Stimulated activated CD4-positive, alpha-beta T cell treated with anti-CD3 and anti-CD28 coated beads, Interleukin-15, amount 100 ng/mL, for 48 hours (primary cell): ENCODE measurements around the gene INPP5A.

Experiments used
- DNase-seq, 2 donors: peaks; one replicate each; pipeline ENCODE4 v3.0.0-alpha.2; 2020; ENCODE audit warnings: low read depth in 2 of 2

The INPP5A gene

DNA sequence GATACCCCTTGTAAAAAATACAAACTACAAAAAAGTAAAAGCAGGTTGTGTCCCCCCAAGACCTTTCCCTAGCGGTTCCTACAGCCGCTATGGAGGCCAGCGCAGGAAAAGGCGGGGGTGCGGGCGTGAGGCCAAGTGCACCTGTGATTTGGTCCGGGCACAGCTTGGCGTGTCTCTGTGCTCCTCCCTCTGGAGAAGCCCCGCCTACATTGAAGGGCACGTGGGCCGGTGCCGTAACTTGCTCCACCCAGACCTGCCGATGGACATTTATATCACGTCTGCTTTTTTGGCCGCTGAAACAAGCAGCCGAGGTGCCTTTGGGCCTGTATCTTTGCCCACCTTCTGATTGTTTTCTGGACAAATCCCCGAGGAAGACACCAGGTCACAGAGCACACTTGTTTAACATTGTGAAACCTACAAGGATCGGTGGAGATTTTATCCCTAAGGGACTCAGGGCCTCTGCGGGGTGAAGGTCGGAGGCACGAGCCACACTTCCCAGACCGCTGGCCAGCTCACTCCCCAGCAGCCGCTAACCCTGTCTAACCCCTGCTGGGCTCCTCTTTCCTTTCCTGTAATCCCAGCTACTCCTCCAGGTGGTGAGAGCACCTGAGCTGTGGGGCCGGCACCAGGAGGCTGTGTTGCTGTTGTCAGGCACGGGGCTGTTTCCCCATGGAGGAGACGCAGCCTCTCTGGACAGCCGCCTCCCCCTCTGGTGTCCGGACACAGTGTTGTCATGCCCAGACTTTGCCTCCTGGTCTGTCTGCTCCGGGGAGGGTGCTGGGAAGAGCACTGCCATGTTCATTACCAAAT lies 18.8 kb upstream of the INPP5A start:
- no peak for DNase-seq

DNA sequence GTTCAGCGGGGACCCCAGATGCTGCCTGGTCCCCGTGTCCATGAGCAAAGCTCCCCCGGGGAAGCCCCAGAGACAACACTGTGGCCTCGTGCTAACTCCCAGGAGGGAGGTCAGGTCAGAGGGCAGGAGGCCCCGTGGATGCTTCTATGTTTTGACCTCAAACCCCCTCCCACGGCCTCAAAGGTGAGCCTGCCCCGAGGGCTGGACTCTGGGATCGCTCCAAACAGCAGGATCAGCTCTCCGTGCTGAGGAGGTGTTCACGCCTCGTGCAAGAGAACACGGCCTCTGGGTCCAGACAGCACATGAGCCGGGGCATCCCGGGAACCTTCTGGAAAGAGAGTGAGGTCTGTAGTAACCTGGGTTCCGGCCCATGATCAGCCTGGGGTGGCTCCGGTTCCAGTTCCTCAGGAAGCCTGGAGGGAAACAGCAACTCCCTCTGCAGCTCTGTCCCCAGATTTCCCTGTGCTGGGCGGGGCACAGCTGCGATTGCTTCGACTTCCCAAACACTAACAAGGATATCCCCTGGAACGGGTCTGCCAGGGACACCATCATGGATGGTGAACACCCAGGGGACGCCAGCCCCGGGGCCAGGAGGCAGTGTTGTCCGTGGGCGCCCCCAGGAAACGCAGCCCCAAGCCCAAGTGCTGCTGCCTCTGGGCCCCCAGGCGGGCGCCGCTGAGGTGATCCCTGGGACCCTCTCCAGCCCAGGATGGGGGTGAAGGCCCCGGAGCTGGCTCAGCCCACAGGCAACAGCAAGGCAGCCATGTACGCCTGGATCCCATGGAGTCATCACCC lies 18.0 kb upstream of the INPP5A start:
- DNase-seq, result no peak

DNA sequence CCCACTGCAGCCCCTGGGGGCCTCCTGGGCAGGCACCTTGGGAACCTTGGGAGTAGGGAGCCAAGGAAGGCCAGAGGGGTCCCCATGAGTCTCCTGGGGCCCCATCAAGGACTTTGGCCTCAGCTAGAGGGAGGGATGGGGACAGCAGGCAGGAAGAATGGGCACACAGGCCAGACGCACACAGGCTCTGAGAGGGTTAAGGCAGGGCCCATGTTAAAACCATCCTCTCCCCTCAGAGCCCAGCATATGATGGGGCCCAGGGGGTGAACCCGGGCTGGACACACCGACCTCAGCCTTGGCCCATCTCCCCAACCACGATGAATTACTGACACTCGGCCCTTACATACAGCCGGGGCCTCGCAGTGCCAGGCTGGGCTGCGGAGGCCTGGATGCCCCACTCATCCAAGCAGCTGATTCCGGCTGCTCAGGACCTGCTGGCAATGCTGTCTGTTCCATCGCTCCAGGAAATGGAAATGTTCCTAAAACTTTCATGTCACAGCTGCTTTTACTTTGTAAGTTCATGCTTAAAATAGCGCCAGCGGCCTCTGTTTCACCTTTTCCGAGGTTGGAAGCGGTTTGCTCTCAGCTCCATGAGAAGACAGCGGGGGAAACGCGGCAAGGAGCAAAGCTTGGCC lies 17.3 kb upstream of the INPP5A start:
- DNase-seq, result no peak

DNA sequence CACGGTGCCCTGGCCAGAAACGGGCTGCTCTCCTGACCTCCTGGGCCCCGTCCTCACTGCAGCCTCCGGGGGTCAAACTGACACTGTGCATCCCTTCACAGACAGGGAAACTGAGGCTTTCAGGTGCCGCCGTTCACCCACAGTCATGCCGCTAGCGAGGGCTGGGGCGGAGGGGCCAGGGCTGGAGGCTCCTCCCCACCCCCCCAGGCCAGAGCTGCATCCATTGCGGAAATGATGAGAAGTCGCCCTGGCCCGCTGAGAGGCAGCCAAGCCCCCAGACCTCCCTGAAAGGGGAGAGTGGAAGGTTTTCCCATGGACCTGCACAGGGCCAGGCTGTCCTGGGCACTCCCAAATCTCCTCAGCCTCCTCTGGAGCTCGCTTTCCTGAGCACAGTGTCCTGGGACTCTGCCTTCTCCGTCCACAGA lies 16.5 kb upstream of the INPP5A start:
- DNase-seq, result no peak

DNA sequence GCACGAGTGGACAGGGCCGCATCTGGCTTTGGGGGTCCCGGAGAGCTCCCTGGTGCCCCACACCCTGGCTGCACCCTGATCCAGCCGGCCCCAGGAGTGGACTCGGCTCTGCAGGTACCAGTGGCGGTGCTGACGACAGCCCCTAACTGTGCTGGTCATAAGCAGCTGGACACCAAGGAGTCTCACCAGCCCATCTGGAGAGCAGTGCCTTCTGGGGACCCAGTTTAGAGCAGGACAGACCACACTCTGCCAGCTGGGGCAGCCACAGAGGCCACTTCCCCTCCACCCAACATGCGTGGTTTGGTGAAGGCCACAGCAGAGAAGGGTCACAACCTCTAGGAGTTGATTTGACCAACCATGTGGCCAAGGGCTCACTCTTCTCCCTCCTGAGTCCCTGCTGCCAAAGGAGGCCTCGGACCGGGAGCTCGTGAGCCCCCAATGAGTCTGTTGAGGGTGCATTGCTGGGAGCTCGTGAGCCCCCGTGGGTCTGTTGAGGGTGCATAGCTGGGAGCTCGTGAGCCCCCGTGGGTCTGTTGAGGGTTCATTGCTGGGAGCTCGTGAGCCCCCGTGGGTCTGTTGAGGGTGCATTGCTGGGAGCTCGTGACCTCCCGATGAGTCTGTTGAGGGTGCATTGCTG lies 16.0 kb upstream of the INPP5A start:
- no peak for DNase-seq

DNA sequence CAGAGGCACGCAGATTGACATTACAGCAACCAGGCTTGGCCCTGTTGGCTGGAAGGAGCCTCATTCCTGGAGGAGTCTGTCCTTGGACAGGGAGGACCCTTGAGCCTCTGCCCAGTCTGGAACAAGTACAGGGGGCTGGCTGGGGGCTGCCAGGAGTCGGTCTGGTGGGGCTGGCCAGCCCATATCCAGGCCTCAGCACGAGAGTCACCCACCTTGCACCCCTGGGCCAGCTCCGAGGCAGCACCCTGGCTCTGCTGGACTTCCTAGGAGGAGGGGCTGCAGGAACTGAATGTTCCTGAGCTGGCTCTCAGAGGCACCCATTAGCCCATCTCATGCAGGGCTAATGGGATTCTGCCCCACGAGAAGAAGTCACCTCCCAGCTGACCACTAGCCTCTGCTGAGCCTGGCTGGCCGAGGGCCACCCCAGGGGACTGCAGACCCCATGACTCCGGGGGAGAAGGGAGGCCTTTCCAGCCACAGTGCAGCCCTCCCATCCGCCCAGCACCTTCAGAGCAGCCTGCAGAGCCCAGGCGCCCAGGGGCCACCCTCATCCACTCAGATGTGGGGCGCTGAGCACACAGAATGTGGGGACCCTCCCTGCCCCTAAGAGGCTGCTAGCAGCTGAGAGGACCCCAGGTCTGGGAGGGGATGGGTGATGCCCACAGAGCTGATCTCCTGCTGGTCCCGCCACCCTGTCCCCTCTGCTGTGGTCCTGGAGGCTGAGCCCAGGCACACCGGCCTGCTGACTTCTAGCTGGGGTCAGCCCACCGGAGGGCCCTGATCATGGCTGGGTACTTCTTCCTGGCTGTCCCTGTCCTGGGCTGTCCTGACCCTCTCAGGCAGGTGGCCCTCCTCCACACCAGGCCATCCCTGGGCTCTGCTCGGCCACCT lies 14.8 kb upstream of the INPP5A start:
- DNase-seq, result no peak

DNA sequence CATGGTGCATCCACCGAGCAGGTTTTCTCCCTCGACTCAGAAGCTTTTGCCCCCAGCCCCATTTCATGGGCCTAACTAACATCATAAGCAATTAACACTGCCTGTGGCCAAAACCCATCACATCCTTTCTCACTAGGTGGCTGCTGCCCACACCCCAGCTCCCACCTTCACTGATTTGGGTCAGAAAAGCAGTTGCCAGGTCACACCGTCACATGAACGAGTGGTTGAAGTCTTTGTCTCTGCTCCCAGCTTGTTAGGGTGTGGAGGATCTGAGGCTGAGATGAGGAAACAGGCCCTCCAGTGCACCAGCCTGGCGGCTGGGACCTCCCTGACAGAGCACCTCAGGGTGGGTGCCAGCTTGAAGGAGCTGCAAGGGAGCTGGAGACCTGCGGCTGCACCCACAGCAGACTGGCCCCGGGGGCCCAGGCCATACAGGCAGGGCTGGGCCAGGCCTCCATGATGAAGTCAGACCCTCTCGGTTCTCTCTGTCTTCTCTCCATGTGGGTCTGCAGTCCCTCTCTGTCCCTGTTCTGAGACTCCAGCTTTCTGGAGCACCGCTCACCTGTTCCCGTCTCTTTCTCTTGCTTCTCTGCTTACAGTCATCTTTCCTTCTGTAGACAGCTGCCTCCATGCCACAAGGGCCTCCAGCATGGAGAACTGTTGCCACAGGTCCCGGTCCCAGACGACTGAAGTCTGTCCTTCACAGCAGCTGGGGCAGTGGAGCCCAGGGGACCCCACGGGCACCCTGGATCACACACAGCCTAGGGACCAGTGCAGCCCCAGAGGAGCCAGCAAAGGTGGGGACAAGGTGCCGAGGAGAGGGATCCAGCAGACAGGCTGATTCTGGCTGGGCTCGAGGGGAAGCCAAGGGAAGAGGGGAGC lies 13.8 kb upstream of the INPP5A start:
- DNase-seq, result no peak

DNA sequence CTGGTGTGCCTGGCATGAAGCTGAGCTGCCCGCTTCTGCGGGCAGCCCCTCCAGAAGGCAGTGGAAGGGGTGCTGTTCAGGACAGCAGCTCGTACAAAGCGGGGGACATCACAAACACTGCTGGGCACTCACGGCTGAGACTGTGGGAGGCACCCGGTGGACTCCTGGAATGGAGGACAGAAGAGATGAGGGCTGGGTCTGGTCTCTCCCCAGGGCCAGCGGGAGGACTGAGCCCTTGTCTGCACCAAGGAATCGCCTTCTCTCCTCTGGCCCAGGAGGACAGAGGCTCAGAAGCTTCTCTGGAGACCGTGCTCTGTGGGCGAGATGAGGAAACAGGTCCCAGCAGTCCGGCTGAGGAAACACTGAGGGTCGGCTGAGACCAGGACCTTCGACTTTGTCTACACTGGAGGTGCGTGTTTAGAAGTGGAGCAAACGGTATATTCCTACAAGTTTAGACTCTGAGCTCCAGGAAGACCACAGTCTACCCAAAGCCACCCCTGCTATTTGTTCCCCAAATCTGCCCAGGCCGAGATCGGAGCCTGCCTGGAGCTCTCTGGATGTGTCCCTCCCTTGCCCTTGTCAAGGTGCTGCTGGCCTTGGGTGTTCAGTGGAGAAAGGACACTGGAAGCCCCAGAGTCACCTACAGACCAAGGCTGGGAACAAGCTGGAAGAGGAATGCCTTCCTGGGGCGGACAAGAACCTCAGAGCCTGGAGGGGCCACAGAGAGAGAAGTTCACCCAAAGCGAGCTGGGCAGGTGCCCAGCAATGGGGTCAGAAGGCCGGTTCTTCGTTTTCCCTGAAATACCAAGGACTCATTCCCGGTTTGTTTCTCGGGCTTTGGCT lies 12.9 kb upstream of the INPP5A start:
- DNase-seq, result no peak

DNA sequence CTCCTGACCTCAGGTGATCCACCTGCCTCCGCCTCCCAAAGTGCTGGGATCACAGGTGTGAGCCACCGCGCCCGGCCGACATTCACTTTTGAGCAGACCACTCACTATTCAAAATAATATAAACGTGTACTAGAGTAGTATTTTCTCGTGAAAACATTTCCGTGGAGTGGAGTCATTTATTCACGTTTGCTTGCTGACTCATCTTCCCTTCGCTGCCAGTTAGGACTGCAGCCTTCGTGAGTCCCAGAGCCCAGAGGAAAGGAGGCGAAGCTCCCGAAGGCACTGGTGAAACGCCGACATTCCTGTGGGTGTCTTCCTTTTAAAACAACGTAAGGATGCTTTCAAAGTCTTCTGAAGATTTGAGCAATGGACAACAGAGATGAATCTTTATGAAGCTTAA lies 10.9 kb upstream of the INPP5A start:
- no peak for DNase-seq

DNA sequence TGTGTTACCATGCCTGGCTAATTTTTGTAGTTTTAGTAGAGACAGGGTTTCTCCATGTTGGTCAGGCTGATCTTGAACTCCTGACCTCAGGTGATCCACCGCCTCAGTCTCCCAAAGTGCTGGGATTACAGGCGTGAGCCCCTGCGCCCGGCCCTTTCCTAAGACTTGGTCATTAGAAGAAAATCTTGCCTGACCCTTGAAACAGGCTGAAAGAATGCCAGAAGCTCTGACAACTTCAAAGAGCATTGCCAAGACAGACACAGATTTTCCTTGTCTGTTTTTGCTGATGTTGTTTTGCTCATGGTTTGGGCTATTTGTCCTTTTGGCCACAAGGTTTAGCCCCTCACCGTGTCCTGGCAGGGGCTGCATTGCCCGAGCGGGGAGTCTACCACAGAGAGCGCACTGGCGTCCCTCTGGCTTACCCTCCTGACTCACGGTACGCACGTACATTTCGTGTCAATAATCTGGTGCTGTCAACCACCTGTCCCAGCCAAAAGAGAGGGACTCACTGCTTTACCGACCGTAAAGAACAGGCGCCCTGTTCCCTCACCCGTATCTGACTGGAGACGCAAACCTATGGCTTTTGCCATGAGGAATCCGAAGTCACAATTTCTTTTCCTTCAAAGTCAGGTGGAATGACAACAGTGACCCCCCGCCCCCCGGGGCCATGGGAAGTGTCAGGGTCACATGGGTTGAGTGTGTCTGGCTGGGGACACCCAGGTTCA lies 10.1 kb upstream of the INPP5A start:
- no peak for DNase-seq

DNA sequence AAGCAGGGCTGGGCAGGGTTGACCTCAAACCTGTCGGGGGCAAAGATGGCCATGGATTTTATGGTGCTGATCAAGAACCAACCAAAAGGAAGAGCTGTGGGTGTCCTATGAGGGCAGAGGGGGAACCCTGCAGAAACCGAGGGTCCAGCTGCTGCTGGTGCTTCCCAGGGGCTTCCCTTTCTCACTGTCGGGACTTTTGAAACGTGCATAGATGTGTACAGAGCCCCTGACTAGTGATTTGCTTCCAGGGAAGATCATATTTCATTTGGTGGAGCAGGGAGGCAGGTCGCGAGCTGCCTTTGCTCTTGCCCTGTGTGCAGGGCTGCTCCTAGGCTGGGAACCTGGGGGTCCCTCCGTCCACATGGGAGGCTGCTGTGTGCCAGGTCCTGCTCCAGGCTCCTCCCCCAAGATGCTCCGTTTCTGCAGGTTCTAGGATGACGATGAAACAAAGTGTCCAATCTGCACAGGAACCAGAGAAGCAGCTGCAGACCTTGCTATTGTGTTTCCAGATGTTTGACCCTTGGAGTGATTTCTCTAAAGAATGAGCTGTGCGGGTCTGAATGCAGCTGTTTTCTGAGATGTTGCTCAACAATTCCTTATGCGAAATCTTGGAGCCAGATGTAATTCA lies 9.4 kb upstream of the INPP5A start:
- no peak for DNase-seq

DNA sequence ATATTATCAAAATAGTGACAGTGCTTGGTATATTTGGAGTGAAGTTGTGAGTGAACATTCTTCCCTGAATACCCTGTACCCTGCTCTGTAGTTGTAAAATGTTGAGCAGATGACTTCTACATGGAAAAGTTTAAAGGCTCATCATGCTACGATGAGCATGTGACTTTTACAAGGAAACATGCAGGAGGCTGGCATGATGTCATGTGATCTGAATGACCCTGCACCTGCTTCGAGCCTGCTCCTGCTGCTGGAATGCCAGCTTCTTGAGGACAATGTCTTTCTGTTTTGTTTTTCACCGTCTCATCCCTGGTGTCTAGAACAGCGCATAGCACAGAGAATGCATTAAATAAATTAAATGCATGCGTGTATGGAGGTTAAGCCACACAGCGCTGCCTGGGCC lies 5.4 kb upstream of the INPP5A start:
- DNase-seq, result no peak

DNA sequence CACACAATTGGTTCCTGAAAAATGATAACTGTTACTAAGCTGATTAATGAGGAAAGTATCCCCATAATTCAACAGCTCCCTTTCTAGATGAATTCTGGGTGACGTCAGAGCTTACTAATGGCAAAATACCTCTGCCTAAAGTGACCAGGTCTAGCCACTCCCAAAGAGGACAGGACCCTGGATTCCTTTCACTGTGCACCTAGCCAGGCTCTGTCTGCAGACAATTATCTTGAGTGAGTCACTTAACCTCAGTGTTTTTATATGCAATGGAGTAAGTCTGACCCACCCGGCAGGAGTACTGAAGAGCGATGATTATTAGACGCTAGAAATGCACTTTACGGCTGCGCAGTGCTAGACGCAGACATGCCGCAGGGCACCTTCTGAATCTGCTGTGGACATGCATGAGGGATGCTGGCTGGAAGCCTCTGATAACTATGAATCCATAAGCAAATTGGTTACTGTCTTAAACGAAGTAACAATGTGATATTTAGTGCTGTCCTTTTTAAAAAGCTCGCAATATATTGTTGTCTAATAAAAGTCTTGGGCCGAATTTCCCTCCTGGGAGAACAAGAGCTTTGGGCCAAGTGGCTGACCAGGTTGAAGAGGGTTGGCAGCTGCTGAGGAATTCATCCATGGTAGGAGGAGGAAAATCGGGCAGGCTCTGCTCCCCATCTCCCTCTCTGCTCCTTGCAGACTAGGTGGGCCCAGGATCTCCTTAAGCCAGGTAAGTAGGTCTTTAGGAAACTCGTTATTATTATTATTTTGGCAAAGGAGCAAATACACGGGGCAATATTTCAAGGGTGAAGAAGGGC lies 4.6 kb upstream of the INPP5A start:
- no peak for DNase-seq

DNA sequence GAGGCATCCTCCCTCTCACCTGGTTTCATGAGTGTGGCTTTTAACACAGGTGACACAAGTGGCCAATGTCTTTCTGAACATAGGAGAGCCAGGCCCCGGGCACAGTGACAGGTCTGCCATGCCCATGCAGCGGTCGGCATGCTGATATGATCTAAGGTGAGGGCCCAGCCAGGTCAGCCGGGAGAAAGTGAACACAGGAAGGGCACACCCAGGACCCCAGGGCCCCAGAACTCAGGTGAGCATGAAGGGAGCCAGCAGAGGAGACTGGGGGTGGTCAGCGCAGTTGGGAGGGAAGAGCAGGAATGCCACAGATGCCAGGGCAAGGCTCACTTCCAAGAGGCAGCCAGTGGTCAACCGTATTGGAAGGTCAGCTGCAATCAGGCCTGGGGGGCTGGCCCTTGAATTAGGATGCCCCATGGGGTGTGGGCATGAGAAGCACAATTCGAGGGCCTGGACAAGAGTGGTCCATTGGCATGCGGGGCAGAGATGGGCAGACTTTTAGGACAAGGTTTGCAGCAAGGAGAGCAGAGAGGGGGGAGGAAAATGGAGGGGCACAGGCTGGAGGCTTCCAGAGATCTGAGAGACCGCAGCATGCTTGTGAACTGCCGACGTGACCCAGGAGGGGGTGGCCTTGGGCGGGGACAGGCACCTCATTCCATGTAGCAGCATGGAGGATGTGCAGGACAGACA lies 3.9 kb upstream of the INPP5A start:
- DNase-seq, result no peak

DNA sequence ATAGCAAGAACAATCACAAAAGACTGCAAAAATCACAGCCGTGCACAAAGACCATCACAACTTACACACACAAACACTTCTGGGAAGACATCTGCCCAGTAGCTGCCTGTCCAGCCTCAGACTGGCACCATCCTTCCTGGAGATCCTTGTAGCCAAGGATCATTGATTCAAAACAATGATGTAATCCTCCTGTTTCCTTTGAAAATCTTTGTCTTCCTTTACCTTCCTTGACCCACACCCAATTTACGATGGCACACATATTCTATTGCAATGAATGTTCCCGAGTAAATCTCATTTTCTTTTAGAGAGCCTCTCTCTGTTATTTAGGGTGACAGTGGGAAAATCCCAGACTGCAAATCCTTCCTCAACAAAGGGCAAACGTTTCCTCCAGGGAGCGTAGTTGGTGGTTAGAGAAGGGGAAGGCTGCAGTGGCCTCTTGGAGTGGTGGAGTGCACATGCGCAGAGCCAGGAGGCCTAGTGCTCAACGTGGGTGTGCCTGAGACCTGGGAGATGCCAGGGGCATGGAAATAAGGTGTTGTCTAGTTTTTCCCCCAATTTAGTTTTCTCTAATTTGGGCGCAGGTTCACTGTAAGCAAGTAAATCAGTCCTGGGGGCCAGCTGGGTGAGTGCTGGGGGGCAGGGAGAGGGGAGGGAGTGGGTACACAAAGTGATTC lies 3.1 kb upstream of the INPP5A start:
- DNase-seq, result no peak

DNA sequence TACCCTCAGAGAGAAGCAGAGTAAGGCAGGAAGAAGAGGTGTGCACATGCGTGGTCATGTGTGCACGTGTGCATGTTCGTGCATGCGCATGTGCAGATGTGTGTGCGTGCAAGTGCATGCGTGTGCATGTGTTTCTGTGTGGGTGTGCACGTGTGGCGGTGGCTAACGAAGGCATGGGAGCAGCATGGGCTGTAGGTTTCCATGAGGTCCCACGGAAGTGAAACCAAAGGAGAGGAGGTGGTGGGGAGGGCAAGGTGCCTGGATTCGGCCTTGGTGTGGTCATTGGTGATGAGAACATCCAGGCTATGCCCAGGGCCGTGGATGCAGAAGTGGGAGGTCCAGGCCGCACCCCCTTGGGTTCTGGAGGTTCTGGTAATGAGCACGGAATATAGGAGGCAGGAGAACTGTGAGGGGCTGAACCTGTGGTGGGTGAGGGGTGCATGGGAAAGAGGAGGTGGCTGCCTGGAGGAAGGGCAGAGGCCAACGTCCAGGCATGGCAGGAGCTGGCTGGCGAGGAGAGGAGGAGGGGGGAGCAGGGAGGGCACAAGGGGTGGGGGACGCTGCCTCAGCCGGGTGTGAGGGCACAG lies 2.4 kb upstream of the INPP5A start:
- DNase-seq, result no peak
